Measurements from ENCODE around the gene FRRS1.

Gene FRRS1

GRCh38 chr1:99659755-99660210 lies 106.7 kb downstream of the FRRS1 start:
- WGBS, 2 experiments: 92 to 96% methylated on average over 2 of the region's 2 CpGs

More at GRCh38 chr1:99659755-99660210, 106.7 kb downstream of the FRRS1 start:
- no peaks in the 10 kb centered on the region for H3K9me3 ChIP-seq (ENCODE audit: control insufficient read depth, low read length)
- no peaks in the 10 kb centered on the region for H3K36me3 ChIP-seq (ENCODE audit: control insufficient read depth, insufficient read depth, low read length)
- no peaks in the 10 kb centered on the region for H3K27me3 ChIP-seq (ENCODE audit: control insufficient read depth, insufficient read depth, low read length, poor library complexity, severe bottlenecking)
- no peaks in the 10 kb centered on the region for H3K4me1 ChIP-seq (ENCODE audit: control insufficient read depth, insufficient read depth, low read length)
- no peak overlapping the region for H3K27ac ChIP-seq (ENCODE audit: insufficient read depth, low read depth, low read length, poor library complexity, severe bottlenecking)
- no peak overlapping the region for H3K4me3 ChIP-seq (ENCODE audit: insufficient read depth, low read depth, low read length)
